HG03378 (cell line): ENCODE results near the gene PHLDA3.
"Not testable (repeated sequence)": the region's sequence is repeated elsewhere in the genome, so short reads cannot be mapped to it uniquely, and the experiment has no call there.

Experiments
- ATAC-seq: cut with Tn5 transposase; IDR thresholded peaks from one replicate; pipeline ENCODE4 v1.9.1; 2021; ENCODE audit warnings: mild to moderate bottlenecking, moderate library complexity; ENCODE audit not compliant: unreplicated experiment

PHLDA3 gene

DNA sequence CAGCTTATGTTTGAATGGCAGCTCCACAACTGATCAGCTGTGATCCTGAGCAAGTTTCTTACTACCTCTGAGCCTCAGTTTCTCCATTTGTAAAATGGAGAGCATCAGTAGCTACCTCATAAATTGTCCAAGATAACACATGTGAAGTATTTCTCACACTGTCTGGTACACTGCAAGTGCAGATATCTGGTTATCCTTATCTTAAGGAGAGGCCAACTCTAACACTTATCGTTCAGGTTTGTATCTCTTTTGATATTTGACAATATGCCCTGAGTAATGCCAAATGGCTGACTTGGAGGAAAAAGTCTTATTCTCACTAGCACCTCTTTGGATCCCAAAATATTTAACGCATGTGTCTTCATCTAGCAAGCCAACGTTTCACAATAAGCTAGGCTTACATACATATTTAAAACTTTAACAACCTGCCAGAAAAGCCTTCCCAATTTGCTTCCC lies 35.2 kb upstream of the PHLDA3 start:
- ATAC-seq: no peak

DNA sequence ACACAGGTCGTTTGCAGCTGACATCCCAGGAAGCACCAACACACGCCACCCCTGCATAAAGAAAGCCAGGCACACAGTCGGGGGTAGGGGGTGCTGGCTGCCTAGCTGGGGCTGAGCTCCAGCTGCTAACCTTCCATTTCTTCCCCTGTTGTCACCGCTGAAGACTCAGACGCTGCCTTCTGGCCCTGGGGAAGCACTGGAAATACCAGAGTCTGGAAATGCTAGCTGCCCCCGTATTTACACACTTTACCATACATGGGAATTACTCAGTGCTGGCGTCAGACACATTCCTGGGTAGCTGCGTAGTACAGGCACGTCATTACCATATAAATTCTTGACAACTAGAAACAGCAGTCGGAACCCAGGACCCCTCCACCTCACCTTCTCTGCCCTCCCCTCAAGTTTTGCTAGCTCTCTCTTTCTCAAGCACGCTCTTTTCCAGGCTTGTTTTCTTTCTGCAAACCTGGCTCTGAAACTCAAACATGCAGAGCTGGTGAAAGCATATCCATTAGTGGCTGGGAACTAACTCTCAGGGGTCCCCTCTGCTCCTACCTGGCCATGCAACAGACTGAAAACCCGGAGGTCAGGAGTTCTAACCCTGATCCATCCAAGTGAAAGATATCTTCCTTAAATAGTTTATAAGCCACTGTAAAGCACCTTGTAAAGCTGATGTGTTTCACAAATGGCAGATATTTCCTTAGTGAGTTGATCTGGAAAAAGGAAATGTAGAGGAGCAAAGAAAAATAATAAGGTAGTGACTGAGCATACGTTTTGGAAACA lies 34.6 kb upstream of the PHLDA3 start:
- no peak for ATAC-seq

DNA sequence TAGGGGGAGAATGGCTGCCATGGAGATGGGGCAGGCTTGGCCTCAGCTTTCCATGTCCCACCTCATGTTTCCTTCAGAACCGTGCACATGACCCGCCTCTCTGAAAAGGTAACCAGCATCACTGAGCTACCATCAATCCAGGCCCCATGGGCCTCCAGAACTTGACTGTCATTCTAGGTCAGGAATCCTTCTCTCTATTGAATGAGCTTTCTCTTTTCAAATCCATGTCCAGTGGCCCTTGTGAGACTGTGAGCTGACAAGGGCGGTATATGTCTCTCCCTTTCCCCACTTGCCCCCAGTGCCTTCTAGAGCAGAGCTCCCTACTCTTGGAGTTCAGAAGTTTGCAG lies 33.5 kb upstream of the PHLDA3 start:
- ATAC-seq: no peak

DNA sequence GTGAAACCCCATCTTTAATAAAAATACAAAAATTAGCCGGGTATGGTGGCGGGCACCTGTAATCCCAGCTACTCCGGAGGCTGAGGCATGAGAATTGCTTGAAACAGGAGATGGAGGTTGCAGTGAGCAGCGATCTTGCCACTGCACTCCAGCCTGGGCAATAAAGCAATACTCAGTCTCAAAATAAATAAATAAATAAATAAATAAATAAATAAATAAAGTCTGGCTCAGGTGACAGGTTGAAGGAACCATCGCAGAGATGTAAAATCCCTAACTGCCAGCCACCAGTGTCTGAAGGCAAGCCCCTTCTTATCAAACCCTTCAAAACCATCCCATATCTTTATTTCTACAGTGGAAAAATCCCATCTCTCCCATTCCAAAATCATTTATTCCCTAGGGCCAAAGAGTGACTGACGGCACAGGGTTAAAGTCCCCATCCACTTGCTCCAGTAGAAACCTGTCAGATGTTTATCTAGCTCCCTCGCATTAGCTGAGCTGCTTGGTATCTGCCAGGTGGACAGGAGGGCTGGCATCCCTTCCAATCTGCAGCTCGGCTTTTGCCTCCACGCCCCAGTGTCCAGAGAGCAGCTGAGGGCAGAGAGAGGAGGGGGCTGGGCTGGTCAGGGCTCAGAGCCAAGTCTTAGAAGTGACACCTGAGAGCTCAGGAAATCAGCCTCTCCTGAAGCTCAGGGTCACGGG lies 33.0 kb upstream of the PHLDA3 start:
- ATAC-seq: no peak

DNA sequence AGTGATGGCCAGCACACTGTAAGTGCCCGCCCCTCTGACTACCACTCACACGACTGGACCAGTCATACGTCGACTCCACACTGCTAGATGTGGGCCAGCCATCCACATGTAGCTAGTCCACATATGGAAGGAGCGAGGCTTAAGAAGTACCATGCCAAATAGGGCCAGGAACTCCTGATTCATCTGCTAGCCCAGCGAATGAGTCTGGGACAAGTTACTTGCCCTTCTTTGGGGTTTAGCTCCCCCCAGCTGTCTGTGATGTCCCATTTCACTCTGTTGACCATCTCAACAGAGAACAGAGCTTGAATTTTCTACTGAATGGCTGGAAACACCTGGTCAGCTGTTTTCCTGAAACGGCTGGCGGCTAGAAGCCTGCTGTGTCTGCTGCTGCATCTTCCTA lies 32.2 kb upstream of the PHLDA3 start:
- no peak for ATAC-seq

DNA sequence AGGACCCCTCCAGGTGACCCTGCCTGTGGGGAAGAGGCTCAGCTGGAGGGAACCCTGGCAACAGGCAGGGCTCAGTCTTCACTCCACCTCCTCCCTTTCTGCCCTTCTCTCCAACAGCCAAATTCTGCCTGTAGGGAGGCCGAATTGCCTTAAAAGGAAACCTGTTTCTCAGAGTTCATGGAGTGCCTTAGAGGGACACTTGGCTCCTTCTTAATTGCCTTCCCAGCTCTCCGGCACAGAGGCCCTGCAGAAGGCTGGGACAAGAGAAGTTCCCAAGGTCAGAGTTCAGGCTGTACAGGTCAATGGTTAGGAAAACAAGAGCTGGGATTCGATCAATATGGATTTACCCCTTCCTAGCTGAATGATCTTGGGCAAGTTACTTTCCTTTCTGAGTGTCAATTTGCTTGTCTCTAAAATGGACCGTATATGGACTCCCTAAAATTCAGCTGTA lies 31.7 kb upstream of the PHLDA3 start:
- ATAC-seq: no peak

DNA sequence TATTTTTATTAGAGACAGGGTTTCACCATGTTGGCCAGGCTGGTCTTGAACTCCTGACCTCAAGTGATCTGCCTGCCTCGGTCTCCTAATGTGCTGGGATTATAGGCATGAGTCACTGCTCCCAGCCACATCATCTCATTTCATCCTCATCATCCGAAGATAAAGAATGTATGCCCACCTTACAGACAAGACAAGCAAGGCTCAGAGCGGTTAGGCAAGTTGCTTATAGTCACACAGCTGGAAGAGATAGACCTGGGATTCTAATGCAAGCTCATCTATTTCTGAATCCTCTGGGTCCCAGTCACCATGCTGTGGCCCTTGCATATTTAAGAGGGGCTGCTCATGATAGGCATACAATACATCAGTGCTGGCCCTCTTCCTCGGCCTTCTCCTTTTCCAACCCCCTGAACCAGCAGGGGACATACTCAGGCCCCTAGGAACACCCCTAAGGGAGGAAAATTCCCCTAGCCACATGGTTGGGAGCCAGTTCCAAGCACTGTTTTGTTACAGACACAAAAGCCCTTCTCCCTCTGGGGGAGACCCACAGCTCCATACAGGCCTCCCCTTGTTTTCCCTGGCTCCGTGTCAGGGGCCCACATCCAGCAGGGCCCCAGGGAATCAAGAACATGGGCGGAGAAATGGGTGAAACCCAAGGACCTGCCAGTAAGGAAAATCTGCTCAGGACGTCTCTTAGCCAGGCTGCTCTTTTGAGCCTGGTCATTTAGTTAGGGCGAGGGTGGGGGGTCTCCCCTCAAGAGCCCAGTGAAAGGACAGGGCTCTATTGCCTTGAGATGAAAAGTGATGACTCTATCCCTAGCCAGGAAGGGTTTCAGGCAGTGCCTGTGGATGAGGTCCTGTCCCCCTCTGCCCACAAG lies 31.0 kb upstream of the PHLDA3 start:
- ATAC-seq: no peak

DNA sequence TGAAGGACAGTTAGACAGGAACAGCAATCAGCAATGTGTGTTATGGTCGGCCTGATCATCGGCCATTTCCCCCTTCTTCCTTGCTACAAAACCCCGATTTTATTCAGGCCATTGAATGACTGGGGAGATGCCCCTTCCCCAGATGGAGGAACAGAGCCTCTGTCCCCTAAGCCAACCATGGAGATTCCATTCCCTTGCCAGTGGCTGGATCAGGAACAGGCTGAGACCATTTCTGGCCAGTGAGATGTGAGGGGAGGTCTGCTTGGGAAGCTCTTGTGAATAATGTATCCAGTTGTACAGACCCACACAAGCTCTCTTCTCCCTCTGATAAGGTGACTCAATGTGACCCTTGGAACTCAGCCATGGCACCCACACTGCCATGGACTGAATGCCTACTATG lies 30.2 kb upstream of the PHLDA3 start:
- no peak for ATAC-seq

DNA sequence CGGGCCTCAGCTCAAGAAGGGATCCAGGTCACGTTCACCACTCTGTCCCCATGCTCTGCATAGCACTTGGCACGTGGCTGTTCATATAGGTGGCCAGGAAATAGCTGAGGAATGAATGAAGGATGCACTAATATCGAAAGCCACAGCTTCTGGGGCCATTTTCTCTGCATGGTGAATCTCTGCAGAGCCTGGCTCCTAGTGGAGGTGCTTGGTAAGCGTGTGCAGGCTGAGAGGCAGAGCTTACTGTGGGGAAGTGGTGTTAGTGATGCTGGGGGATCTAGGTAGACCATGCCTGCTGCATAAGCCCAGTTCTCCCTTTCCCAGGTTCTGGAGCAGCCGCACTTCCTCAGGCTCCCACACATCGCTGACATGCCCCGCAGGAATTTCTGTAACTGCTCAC lies 29.6 kb upstream of the PHLDA3 start:
- ATAC-seq: no peak

DNA sequence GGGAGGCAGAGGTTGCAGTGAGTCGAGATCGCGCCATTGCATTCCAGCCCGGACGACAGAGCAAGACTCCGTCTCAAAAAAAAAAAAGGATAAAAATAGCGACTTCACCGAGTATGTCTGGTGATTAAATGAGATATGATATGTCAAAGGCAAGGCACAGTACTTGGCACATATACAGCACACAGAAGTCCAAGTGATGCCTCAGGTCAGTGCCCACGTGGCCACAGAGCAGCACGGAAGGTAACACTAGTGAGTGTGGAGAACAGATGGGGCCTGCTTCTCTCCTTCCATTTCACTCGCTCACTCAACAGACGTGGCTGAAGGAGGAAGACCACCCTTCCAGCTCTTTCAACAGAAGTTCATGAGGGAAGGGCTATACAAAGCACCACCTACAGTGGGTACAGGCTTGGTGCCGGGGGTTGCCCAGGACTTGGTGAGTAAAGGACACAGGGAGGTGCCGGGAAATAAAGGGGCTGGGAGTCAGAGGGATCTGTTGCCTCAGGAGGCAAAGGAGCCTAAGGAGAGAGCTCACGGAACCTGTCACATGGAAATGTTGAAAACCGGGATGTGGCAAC lies 29.0 kb upstream of the PHLDA3 start:
- ATAC-seq: no peak

DNA sequence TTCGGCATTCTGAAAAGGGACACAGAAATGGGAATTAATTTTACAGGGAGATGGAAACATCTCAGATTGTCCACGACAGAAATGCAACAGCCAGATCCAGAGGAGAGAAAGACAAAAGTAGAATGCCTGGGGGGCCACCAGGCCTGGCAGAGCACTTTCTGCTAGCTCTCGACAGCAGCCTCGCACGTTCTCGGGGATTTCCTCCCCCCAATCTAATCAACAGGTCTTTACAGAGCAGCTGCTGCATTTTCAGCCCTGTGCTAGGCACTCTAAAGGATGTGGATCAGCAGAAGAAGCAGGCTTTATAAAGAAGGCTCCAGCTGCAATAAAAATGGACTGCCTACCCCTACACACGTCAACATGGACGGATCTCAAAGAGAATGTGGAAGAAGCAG lies 27.3 kb upstream of the PHLDA3 start:
- no peak for ATAC-seq

DNA sequence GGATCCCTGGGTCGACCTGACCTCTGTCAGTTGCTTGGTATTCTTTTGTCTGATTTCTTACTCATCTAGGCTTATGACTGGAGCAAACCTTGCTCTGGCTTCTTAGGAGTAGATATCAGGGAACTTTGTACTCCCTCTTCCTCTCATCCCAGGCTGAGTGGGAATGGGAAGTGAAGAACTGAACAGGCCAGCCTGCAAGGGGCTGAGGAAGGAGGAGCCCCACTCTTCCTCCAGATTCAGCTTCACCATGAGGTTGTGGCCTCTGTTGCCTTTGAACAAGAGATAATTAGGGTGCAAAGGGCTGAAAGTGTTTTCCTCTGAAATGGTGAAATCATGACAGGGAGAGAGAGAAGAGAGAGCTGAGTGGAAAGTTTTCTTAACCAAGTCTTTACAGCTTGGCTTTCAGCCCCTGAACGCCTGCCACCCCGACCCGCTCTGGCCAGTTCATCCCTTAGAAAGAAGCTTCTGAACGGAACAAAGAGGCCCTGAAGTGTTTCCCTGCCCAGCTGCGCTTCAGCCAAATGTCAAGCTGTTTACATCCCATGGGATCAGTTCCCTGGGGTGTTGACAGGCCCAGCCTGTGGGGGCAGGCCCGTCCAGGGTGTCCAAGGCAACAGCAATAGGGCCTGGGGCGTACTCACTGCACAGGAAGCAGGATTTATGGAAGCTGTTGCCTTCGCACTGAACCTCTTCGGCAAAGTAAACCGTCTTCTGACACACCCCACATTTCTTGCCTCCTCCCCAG lies 26.7 kb upstream of the PHLDA3 start:
- ATAC-seq: no peak

DNA sequence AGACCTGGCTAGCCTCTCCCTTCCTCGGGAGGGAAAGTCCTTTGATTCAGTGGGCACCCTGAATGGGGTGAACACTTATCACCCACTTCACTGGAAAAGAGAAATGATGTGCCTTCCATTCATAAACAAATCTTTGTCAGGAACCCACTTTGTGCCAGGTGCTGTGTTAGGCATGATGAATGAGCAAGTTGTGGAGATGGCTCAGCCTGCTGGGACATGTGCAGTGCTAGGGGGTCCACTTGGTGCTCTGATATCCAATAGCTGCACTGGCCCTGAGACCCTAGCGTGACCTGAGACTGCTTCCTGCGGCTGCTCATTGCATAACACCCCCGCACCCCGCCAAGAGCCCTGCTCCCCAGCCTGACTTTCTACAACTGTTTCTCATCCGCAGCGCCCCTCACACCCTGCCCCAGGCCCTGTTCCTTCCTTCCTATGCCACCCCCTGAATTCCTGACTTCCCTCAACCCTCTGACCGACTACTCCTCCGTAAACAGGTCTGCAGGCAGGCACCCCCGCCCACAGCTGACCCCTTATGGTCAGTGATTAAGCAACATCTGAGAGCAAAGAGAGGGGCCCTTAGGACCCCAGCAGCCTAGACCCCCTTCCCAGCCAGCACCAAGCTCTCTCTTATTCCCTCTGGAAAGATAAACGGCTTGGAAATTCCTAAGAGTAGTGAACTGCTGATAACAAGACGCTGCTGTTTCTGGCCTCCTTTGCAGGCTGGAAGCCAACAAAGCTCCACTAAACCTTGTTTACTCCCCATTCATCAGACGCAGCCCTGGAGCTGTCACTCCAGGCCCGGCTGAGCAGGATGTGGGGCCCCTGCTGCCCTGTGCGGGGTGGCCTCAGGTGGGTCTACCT lies 25.0 kb upstream of the PHLDA3 start:
- no peak for ATAC-seq

DNA sequence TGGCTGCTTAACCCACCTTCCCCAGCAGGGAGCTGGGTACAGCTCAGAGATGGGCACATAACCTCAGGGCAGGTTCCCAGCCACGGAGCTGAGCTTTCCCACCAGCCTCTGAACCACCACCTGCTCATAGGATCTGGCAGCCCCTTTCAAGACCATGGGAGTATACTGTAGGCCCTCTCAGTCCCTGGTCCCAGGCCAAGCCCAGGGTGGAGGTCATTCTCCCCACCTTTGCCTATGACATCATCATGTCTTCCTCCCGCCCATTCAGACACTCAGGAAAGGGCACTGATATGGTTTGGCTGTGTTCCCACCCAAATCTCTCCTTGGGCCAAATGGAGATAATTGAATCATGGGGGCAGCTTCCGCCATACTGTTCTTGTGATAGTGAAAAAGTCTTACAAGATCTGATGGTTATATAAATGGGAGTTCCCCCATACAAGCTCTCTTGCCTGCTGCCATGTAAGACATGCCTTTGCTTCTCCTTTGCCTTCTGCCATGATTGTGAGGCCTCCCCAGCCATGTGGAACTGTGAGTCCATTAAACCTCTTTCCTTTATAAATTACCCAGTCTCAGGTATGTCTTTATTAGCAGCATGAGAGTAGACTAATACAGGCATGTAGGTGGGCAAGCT lies 24.2 kb upstream of the PHLDA3 start:
- not testable (repeated sequence) for ATAC-seq

DNA sequence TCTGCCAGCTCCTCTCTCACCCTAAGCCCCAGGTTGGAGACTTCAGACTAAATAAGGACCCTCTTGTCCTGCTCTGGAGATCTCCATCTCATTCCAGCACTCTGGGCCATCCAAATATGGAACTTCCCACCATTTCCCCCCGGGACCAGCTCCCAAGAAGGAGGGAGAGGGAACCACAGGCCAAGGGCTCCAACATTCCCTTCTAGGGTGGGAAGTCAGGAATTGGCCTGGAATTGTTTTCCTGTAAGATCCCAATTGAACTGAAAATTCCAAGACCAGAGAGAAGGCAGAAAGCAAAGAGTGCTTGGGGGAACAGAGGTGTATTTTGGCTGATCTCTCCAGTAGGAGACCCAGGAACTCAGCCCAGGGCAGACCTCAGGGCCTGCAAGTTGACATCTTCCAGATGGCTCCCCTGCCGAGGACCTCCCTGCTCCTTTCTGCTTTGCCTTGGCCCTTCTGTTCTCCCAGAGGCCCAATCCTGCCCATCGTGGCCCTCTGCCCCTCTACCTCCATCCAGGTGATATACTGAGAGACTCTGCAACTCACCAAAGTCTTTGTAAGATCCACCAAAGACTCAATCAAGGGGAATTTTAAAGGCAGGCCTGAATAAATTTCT lies 23.0 kb upstream of the PHLDA3 start:
- ATAC-seq: no peak

DNA sequence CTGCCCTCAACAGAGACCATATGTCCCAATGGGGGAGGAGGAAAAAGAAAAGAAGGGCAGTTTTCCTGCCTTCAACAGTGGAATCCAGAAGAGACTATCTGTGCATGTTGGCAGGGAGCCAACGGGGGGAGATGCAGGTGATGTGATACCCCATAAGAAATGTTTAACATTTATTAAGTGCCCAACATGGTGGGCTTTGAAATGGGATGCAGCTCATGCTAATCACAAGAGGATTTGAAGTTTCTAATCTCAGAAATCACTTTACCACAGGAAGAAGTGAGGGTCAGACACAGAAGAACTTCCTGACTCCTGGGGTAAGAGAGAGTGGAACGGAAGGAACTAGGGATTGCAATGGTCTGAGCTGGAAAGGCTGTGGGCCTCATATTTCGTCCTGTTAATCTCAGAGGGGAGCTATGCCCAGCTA lies 21.7 kb upstream of the PHLDA3 start:
- ATAC-seq: no peak

DNA sequence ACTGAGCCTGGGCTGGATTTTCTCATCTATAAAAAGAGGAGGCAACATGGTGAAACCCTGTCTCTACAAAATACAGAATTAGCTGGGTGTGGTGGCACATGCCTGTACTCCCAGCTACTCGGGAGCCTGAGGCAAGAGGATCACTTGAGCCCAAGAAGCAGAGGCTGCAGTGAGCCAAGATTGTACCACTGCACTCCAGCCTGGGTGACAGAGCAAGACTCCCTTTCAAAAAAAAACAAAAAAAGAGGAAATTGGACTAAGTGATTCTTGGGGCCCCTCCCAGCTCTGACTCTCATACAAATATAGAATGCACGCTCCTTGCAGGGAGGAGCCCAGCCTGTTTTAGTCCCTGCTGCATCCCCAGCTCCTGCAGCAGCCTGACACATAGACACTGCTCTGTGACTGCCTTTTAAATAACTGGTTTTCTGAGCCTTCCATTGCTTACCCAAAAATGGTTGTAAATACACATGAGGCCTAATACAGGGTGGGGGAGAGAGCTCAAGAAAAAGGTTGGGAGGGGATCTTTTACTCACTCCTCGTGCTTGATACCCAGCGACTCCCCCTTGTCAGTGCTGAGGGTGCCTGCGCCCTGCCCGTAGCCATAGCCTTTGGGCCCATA lies 20.8 kb upstream of the PHLDA3 start:
- ATAC-seq: no peak
